Skeletal muscle tissue (tissue), 4 donors: ENCODE data around the gene CA4. TPM values are rescaled to one million over a fixed set of nuclear protein-coding genes. Genes with fewer than 3 reads are reported as not detected.
"Not testable (repeated sequence)": the region's sequence is repeated elsewhere in the genome, so short reads cannot be mapped to it uniquely, and the experiment has no call there.

ENCODE experiments used
- H3K27ac ChIP-seq: one replicate; pipeline ENCODE4 v1.7.0; 2013; ENCODE audit warnings: mild to moderate bottlenecking, low read depth, low read length, inconsistent platforms
- H3K27me3 ChIP-seq, 3 donors: one replicate each; pipeline ENCODE4 v1.7.0; 2013; ENCODE audit warnings: low read length in 3 of 3; ENCODE audit not compliant: control insufficient read depth in 3 of 3, insufficient read depth in 3 of 3
- H3K36me3 ChIP-seq, 3 donors: one replicate each; pipeline ENCODE4 v1.7.0; 2013; ENCODE audit warnings: low read length in 3 of 3; ENCODE audit not compliant: control insufficient read depth in 3 of 3, insufficient read depth in 3 of 3
- H3K4me1 ChIP-seq, 3 donors: one replicate each; pipeline ENCODE4 v1.7.0; 2013; ENCODE audit warnings: low read length in 3 of 3, mild to moderate bottlenecking in 3 of 3; ENCODE audit not compliant: control insufficient read depth in 3 of 3, insufficient read depth in 3 of 3
- H3K4me3 ChIP-seq, 3 donors: one replicate each; pipeline ENCODE4 v1.7.0; 2013; ENCODE audit warnings: low read length in 3 of 3
- H3K9ac ChIP-seq, 3 donors: one replicate each; pipeline ENCODE4 v1.7.0; 2013; ENCODE audit warnings: low read length in 3 of 3, mild to moderate bottlenecking in 3 of 3, moderate library complexity in 2 of 3, low read depth in 1 of 3
- H3K9me3 ChIP-seq, 3 donors: one replicate each; pipeline ENCODE4 v1.7.0; 2013; ENCODE audit warnings: low read length in 3 of 3; ENCODE audit not compliant: control insufficient read depth in 3 of 3
- total RNA-seq: library from RNA; depleted of rRNA; stranded (reverse); fragments of >200 nt; gene quantifications from one replicate; pipeline ENCODE4 v1.2.3, GENCODE V29; 2014
- donor health status: Osteomylitis.

CA4 gene
- total RNA-seq, 1 donor from 2014 or later: 4.2 TPM

GRCh38 chr17:60190032-60190431, 40.3 kb downstream of the CA4 start:
- H3K9ac ChIP-seq, H3K9me3 ChIP-seq, H3K27me3 ChIP-seq, H3K4me1 ChIP-seq, H3K27ac ChIP-seq, H3K4me3 ChIP-seq: not testable (repeated sequence)
- H3K36me3 ChIP-seq: peaks cover 10 to 45% (median 42%) of the 10 kb centered on the region in 3 donors

GRCh38 chr17:60193032-60193431, 43.3 kb downstream of the CA4 start:
- H3K27me3 ChIP-seq, H3K9ac ChIP-seq, H3K4me3 ChIP-seq, H3K27ac ChIP-seq, H3K9me3 ChIP-seq, H3K4me1 ChIP-seq: not testable (repeated sequence)
- H3K36me3 ChIP-seq: peaks cover 10 to 51% (median 38%) of the 10 kb centered on the region in 3 donors

- Histone ChIP-seq H3K4me3 (no peak overlapping the region), H3K27ac (no peak overlapping the region), H3K27me3 (no peaks in the 10 kb centered on the region), H3K4me1 (no peaks in the 10 kb centered on the region), H3K36me3 (peaks cover 15 to 54% (median 42%) of the 10 kb centered on the region in 3 donors), H3K9ac (no peak overlapping the region), H3K9me3 (no peaks in the 10 kb centered on the region)
These were observed 43.7 kb downstream of the CA4 start for GRCh38 chr17:60193482-60193881.

- not testable (repeated sequence) for H3K4me3 ChIP-seq, H3K4me1 ChIP-seq, H3K9ac ChIP-seq, H3K27me3 ChIP-seq, H3K9me3 ChIP-seq, H3K27ac ChIP-seq
- peaks cover 15 to 52% (median 42%) of the 10 kb centered on the region in 3 donors for H3K36me3 ChIP-seq
These were observed 44.4 kb downstream of the CA4 start for GRCh38 chr17:60194141-60194540.

- not testable (repeated sequence) for H3K4me1 ChIP-seq, H3K27me3 ChIP-seq, H3K4me3 ChIP-seq, H3K9ac ChIP-seq, H3K9me3 ChIP-seq, H3K27ac ChIP-seq
- peaks cover 8 to 29% (median 18%) of the 10 kb centered on the region in 3 donors for H3K36me3 ChIP-seq
These were observed 48.9 kb downstream of the CA4 start for GRCh38 chr17:60198630-60199029.

GRCh38 chr17:60205782-60206181, 56.0 kb downstream of the CA4 start:
- H3K4me3 ChIP-seq, H3K9me3 ChIP-seq, H3K27me3 ChIP-seq, H3K36me3 ChIP-seq, H3K9ac ChIP-seq, H3K4me1 ChIP-seq, H3K27ac ChIP-seq: not testable (repeated sequence)

GRCh38 chr17:60208302-60208701, 58.5 kb downstream of the CA4 start:
- H3K9me3 ChIP-seq, H3K36me3 ChIP-seq, H3K4me3 ChIP-seq, H3K27ac ChIP-seq, H3K9ac ChIP-seq, H3K4me1 ChIP-seq, H3K27me3 ChIP-seq: not testable (repeated sequence)

Other genes with a start within 250 kb of the CA4 start
- gene RNFT1, start 185.2 kb upstream of the CA4 start, total RNA-seq: 9.9 TPM
- gene HEATR6, start 71.1 kb upstream of the CA4 start, total RNA-seq: 12.5 TPM
- 39.7 TPM for gene USP32, start 242.2 kb downstream of the CA4 start, total RNA-seq